ENCODE results near the gene NAA60.

Gene NAA60

DNA sequence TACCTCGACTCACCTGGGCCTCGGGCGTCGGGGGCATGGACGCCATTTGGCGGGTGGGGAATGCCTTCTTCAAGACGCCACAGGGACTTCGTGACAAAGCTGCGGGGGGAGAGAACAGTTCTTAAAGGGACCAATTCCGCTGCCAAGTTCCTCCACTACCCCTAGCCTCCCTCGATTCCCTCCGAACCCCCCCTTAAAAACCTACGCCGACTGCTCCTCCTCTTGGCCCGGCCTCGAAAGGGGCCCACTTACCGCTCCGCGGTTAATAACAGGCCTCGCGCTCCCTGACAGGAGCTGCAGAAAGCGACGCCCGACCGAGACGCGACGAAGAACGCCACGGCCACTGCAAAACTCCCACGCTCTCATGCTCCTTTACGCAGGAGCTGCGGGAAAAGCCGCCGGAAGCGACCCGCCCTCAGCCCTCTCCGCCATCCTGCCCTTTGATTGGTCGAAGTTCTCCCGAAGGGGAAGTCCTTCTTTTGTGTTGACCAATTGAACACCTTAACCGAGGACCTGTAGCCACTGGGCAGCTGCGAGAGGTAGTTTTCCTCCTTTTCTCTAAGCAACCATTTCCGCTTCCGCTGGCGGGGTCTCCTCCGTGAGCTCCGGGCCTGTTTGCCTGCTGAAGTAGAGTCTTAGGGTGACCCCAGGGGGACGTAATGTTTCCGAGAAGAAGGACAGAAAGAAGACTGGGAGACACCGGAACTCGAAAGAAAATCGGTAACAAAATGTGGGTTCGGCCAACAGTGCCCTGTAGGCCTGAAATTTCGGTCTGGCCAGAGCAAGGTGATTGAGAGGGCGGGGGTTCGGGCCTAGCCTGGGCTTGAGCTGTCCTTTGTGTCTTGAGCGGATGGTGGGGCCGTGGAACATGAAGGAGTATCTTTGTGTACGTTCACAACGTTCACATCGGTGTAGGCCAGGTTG lies at the start of gene NAA60, which contains the start of gene ZNF597:
NAA60 (plus strand) TSS at position 573 of the 924 bp plus-strand sequence. CDS start 32,548 bp downstream, outside the sequence.
ZNF597 (minus strand) TSS at position 397 of the 924 bp plus-strand sequence; CDS start at position 46, 351 bp downstream.
- DNase-seq: peak; percentile 85

DNA sequence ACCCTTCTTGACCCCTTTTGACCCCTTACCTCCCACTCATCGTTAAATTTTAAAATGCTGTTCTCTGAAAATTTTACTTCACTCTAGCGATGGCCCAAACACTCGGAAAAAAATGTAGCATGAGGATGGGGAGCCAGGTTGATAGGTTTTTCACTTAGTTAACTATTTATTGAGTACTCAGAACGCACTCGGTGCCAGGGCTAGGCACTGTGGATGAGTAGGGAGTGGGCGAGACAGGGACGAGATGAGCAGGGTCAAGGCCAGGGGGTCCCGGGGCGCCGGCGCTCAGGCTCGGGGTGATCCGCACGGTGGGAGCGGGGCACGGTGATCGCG lies 43.1 kb upstream of the NAA60 start:
- no peak for DNase-seq

DNA sequence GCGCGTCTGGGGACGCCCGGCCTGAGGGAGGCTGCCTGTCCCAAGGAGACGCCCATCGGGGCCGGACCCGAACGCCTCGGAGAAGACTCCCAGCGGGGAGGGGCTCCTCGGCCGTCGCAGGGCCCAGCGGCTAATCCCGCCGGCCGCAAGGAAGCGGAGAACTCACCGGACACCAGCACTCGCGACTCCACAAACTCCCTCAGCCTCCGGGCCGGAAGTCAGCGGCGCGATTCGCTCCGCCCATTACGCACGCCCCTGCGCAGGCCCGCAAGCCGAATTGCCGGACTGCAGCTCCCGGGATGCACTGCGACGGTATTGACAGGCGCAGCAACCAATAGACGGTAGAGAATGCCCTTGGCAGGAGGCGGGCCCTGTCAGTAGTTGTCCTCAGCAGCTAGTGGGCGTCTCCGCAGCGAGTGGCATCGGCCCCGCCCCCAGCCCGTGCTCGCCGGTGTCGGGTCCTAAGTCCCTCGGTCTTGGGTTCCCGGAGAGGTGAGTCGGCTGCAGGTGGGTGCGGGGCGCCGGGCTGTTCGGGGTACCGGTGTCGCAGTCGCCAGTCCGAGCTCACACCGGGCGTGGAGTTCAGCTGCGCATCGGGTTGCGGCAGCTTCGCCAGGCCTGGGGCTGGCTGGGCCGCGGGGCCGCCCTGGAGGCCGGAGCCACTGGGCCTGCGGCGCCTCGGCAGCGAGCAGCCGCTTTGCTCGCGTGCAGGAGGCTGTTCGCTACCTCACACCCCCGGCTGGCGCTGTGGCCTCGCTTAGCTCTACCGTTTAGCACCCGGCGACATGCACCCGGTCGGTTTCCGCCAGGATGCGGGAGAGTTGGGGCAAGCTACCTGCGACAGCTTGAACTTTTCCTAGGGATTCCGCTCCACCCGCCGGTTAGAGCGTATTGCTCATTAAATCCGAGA lies 42.4 kb upstream of the NAA60 start, which contains the start of the genes ZNF174 and ZSCAN32:
ZNF174 (plus strand) TSS at position 437 of the 910 bp plus-strand sequence. CDS start 790 bp downstream, outside the sequence.
ZSCAN32 (minus strand) TSS at position 226 of the 910 bp plus-strand sequence. CDS start 3,447 bp downstream, outside the sequence.
- peak; percentile 99 for DNase-seq

DNA sequence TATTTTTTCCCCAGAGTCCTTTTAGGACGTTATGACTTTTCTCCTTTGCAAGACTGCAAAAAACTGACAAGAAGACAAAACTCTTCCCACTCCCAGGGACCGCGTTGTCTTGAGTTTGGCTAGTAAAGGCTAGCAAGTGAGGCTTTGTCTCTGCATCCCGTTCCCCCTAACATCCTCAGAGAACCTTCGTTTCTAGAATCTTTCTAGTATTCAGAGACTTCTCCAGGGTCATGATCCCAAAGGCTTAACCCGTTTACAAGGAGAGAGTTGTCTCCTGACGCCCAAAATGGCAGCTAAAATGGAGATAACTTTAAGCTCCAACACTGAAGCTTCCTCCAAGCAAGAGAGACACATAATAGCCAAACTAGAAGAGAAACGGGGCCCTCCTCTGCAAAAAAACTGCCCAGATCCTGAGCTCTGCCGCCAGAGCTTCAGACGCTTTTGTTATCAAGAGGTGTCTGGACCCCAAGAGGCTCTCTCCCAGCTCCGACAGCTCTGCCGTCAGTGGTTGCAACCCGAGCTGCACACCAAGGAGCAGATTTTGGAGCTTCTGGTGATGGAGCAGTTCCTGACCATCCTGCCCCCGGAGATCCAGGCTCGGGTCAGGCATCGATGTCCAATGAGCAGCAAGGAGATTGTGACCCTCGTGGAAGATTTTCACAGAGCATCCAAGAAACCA lies 41.6 kb upstream of the NAA60 start:
- peak; percentile 6 for DNase-seq

DNA sequence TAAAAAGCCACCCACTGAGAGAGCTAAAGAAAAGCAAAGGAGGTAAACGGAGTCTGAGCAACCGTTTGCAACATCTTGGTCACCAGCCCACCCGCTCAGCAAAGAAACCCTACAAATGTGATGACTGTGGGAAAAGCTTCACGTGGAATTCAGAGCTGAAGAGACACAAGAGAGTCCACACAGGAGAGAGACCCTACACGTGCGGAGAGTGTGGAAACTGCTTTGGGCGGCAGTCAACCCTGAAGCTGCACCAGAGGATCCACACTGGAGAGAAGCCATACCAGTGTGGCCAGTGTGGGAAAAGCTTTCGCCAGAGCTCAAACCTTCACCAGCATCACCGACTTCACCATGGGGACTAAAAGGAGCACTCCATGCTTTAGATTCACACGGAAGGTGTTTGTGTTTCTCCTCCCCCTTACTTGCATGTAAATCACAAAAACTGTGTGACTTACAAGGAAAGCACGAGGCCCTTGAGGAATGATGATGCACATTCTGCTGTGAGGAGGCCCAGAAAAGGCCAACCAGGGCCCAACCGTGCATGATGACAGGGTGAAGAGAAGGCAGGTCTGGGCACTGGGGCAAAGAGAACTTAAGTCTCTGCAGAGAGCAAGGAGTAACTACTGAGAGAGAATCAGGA lies 34.8 kb upstream of the NAA60 start:
- DNase-seq: no peak

DNA sequence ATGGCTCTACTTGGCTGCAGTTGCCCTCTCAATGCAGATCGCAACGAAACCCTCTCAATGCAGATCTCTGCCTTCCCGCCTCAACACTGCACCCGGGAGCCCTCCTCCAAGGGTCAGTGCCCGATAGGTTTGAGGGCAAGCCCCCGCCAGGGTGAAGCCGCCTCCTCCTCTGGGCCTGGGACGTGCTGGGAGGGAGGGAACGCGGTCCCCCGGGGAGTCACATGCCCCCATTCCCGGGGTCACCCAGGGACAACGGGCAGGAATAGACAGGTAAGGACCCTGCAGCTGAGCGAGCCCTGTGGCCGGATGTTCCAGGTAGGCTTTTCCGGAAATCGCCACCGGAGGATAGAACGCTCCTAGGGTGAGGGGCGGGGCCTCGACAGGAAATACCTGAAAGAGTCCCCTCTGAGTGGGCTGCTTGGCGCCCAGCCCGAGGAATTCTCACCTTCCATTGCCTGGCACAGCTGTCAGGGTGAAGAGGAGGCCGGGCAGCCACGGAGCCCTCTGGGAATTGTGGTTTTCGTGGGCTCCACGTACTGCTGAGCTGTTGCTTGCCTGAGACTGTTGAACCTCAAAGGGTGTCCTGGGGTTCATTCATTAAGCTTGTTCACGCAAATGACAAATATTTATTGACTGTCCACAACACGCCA lies 29.6 kb upstream of the NAA60 start:
- no peak for DNase-seq

DNA sequence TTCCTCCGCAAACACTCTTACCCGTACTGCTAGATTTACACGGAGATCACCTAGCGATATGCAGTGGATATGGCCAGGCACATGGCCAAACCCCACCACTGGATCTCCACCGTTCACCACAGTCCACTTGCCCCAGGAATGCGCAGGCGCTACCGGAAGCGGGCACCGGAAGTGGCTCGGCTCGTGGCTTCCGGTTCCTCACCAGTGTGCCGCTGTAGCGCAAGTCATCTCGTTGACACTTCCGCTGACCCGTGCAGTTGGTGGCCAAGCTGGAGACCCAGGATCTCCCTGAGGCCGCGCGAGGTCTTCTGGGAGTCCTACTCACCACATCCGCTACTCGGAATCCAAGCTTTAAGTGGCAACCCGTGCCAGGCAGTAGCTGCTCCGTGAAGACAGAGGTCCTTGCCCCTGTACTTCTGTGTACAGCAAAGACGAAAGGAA lies 11.7 kb upstream of the NAA60 start:
- peak; percentile 80 for DNase-seq

DNA sequence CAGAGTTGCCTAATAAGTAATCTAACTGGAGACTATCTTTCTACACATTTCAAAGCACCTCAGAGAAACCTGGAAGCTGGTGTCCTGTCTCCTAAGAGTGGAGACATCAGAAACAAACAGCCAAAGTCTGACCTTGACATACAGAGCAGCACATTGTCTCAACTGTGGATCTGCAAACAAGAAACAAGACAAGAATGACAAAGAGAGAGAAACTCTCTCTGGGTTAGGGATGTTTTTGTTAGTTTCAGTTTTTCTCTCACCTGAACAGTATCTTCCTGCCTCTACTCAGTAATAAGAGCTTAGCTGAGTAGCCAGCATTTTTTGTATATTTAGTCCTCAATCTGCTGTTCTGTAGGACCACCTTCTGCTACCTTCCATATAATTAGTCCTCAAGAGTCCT lies 9.1 kb upstream of the NAA60 start:
- no peak for DNase-seq

DNA sequence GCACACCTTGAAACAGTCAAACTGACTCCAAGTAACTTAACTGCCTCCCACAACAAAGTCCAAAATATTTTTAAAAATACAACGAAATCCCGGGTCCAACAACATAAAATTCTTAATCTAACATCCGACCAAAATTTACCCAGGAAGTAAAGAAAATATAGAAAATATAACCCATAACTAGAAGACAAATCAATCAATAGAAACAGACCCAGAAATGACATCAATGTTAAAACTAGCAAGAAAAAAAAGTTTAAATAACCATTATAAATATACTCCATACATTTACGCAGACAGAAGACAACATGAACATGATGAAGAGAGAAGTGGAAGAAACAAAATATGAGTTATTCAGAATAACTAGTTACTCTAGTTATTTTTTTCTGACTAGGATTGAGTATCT lies 3.8 kb upstream of the NAA60 start:
- DNase-seq: no peak

DNA sequence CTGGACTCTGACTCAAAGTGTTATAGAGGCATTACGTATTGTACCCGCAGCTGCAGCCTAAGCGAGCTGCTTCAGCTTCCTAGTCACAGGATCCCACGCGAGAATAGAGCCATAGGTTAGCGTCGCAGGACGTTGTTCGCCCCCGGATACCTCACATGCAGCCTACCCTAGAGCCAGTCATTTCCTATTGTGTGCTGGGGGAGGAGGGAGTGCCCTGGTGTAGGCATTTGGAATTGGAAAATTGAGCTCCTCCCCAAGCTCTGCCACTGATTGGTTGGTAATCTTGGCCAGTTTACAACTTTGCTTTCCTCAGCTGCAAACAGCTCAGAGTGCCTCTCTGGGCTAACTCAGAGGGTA lies 530 bp downstream of the NAA60 start:
- peak; percentile 41 for DNase-seq

DNA sequence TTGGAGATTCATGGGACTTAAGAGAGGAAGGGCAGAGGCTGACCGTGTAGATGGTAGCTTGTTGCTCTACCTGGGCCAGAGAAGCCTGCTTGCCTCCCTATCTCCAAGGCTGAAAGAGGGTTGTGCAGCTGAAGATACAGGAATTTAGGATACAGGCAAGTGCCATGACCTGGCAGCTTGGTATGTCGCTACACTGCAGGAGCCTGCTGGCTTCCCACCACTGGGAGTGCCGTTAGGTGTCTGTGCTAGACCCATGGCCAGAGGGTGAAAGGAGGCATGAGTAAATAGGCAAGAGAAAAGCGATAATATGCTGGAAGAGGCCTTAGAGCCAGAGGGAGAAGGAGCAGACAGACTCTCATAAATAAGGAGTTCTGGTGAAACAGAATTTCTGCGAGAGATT lies 10.6 kb downstream of the NAA60 start:
- no peak for DNase-seq

DNA sequence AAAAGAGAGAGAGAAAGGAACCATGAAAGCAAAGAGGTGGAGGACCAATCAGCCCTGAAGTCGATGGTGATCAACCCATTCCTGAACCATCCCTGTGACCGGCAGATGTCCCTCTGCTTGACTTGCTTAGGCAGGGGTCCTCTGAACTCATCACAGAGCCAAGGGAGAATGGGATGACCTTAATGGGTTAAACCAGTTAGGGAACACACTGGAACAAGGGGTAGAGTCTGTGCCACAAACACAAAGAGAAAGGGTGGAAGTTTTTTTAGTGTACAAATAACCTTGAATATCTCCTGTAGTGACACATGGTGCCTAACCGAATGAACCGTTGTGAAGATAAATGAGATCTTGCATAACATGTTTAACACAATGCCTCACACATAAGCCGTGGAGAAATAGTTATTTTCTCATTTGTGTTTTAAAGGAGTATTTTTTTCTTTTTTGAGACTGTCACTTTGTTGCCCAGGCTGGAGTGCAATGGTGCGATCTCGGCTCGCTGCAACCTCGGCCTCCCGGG lies 11.2 kb downstream of the NAA60 start:
- no peak for DNase-seq

DNA sequence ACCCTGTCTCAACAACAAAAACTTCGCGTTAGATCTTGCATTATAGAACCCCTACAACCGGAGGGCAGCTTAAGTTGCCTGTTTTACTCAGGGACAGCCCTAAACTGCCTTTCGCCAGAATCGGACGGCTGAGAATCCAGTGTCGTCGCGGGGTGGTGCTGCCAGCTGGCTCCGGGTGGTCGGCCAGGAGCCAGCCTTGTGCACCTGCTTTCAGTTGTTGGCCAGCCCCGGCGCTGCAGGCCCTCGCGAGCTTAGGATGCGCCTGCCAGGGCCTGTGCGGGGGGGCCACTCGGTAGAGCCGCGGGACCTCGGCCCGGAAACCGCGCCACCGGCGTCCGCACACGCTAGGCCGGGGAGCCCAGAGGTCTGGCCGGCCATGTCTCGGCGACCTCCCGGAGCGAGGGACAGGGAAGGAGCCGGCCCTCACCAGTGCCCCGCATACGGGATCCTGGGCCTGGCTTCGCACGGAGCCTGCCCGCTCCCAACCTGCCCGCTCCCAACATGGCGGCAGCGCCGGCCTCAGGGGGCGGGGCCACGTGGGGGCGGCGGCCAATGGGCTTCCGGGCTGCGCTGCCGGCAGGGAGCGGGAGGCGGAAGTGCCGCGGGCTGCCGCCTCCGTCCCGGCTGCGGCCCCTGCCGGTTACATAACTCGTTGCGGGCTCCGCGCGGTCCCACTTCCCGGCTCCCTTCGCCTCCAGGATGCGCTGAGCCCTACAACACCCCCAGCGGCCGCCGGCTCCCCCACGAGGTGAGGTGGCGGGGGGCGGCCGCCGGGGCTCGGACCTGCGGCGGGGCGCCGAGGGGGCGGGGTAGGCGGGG lies 14.2 kb downstream of the NAA60 start:
- DNase-seq: peak; percentile 92

DNA sequence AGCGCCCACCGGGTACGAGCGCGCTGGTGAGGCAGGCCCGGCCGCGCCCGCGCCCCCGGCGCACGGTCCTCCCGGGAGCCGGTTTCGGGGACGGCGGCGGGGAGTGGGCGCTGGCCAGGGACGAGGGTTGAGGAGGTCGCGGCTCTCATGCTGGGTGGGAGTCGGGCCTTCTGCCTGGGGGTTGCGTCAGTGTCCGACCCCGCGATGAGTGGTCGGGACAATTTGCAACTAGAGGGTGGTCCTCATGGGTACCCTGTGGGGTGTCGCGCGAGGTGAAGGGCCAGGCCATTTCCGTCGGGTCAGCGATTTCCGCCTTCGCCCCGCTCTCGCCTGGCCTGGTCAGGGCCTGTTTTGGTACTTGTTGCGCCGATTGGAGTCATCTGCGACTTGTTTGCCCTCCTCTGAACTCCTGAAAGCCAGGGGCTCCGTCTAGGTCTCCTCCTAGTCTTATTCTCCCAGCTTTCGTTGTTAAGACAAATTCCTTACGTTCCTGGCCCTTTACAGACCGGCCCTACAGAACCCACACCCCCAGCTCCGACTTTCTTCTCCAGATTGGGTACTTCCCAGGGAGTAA lies 14.9 kb downstream of the NAA60 start:
- DNase-seq: no peak

DNA sequence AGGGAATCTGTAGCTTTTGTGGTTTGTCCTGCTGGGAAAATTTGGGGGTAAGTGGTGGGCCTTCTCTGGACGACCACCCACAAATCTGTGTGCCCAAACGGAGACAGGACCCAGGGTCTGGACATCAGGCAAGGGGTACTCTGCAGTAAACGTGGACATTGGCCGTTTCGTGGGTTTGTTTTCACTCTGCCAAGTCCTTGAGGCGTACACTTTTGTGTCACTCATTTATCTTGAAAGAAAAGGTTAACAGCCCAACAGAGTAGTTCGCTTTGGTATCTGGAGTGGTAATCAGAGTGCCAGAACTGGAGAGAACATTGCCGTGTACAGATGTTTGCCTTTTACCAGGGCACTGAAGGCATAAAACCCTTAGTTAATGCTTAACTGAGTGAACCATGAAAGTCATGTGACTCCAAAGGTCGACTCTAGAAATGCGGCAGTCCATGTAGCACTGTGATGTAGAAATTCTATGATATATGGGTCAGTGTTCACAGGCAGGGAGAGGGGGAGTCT lies 15.4 kb downstream of the NAA60 start:
- no peak for DNase-seq

DNA sequence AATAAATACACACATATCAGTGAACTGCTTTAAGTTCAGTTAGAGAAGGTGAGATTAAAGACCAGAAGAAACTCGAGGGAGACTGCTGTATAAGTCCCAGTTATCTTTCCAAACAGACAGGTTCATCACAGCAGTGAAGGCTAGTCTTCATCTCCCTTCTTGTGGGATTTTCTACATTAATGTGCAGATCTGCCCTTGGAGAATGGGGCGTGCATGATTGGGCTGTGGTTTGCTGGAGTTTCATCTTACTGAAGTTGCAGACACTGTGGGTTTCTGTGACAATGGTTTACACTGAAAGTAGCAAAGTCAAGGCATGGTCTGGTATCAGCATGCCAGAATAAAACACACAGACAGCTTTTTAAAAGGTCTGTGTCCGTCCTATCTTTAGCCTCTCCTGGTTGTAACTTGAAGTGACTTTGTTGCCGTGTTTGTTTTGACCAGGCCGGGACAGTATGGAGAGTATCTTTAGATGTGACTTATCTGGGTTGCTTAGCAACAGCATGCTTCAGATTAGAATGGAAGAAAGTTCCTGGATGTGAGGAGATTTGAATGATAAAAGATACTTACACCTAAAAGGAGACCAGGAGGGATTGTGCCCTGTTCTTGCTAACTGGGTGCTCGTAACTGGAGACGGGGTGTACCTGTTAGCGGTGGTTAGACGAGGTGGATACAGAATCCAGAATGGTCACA lies 16.1 kb downstream of the NAA60 start:
- peak; percentile 33 for DNase-seq

DNA sequence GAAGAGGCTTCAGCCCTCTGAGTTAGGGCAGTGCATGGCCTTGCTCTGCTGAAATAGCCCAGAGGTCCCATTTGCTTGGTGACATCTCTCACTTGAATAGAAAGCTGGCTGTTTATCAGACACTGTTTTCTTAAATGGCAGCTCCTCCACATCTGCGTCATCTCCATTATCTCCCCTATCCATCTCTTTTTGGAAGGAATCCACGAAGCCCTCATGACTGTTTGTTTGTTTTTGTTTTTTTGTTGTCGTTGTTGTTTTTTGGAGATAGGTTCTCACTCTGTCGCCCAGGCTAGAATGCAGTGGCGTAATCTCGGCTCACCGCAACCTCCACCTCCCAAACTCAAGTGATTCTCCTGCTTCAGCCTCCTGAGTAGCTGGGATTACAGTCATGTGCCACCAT lies 16.6 kb downstream of the NAA60 start:
- no peak for DNase-seq

DNA sequence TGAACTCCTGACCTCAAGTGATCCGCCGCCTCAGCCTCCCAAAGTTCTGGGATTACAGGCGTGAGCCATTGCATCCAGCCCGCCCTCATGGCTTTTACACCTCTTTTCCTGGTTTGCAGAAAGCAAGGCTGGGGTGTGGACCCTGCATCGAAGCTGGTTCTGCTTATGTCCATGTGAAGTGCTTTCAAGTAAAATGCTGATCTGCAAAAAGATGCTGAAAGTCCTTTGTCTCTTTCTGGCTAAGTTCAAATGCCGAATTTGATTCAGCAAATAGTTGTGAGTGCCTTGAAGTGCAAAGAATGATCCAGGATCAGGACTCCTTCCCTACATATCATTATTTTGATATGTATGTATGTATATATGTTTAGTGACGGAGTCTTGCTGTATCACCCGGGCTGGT lies 17.1 kb downstream of the NAA60 start:
- no peak for DNase-seq

DNA sequence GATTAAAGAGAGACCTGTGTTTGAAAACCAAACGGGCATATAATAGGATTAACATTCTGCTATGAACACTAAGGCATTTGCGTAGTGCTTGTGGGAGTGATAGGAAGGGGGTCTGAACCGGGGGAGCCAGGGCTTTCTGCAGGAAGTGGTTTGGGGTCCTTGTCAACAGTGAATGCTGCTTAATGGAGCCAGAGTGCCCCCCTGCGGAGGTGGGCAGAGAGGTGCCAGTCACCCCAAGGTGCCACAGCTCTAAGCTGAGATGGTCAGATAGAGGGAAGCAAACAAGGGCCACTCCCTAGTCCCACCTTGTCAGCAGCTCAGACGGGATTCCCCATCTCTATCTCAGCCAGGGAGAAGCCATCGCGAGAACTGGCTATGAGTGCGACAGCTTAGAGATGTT lies 17.7 kb downstream of the NAA60 start:
- peak; percentile 27 for DNase-seq

Data from stimulated activated CD4-positive, alpha-beta T cell treated with anti-CD3 and anti-CD28 coated beads, Interleukin-15, amount 100 ng/mL, for 24 hours (primary cell).